GM12891 (cell line): ENCODE results near the gene PPP1R8.

Experiments
- PAX5 ChIP-seq: IDR thresholded peaks from 2 replicates; pipeline ENCODE4 v1.6.1; 2011; ENCODE audit warnings: low read length, moderate library complexity, mild to moderate bottlenecking; ENCODE audit not compliant: insufficient read depth, severe bottlenecking
- POLR2A ChIP-seq: IDR thresholded peaks from 2 replicates; pipeline ENCODE4 v1.6.1; 2011; ENCODE audit warnings: low read depth, low read length, control low read depth
- POLR2AphosphoS5 ChIP-seq: IDR thresholded peaks from 2 replicates; pipeline ENCODE4 v1.6.1; 2011; ENCODE audit warnings: low read depth, low read length, control low read depth
- TAF1 ChIP-seq: IDR thresholded peaks from 2 replicates; pipeline ENCODE4 v1.6.1; 2011; ENCODE audit warnings: low read depth, low read length, control low read depth

DNA sequence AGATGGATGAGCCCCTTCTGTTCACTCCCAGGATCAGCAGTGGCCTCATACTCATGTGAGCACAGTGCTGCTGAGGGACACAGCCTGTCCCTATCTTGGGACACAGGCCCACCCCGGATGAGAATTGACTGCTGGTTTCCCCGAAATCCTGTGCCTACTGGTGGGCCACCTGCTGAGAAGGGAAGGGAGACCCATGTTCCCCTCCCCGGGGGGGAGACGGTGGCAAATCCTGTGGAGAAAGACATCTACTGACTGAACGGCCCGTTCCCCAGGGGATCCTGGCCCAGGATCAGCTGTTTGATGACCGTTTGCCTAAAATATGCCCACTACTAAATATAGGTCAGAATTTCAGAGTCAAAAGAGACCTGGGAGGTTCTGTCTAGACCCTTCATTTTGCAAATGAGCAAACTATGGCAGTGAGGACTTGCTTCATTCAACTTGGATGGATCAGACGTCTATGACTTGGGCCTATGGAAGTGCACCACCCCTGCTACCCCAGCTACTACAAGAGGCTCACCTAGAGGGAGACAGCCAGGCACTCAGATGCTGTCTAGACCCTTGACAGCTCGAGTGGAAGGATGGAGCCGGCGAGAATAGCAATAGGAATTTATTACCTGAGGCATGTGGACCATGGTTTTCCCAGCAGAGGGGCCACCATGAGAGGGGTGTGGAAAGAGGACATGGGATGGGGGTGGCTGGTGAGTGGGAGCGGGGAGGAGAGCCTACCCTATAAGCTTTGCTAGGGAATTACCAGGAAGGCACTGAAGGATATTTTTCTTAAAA is 26.2 kb downstream of the PPP1R8 start:
- TF ChIP-seq POLR2A (no peak), PAX5 (no peak), TAF1 (no peak), POLR2AphosphoS5 (no peak)
